Keratinocyte (primary cell): ENCODE measurements around the gene PPIC. TPM values are rescaled to one million over a fixed set of nuclear protein-coding genes. Genes with fewer than 3 reads are reported as not detected.

Experiments
- DNase-seq: peaks from one replicate; pipeline ENCODE4 v3.0.0-alpha.2; 2011; ENCODE audit warnings: low read depth, missing footprints, low spot score
- FAIRE-seq: peaks from 2 replicates; lab custom pipeline; 2011; peaks lifted over from hg19 to GRCh38; lab: Jason Lieb, UNC
- H2AFZ ChIP-seq: 2 replicates; pipeline ENCODE4 v1.6.0; 2012; ENCODE audit warnings: low read length, control low read depth, inconsistent platforms; ENCODE audit not compliant: control insufficient read depth
- H3K27ac ChIP-seq: 2 replicates; pipeline ENCODE4 v1.5.1; 2011; ENCODE audit warnings: low read length; ENCODE audit not compliant: control insufficient read depth, insufficient read depth
- H3K27me3 ChIP-seq: 3 replicates; pipeline ENCODE4 v1.6.0; 2011; ENCODE audit warnings: low read length; ENCODE audit not compliant: control insufficient read depth, insufficient read depth; ENCODE audit errors: extremely low read depth
- H3K36me3 ChIP-seq, 2 experiments: 2 replicates in 1 of 2; 3 replicates in 1 of 2; pipeline ENCODE4 v1.5.1; 2011; ENCODE audit warnings: low read length in 2 of 2, mild to moderate bottlenecking in 1 of 2; ENCODE audit not compliant: control insufficient read depth in 2 of 2, insufficient read depth in 2 of 2; ENCODE audit errors: extremely low read depth in 1 of 2
- H3K4me1 ChIP-seq: 3 replicates; pipeline ENCODE4 v1.5.1; 2011; ENCODE audit warnings: low read length; ENCODE audit not compliant: control insufficient read depth, insufficient read depth; ENCODE audit errors: extremely low read depth
- H3K4me2 ChIP-seq: 3 replicates; pipeline ENCODE4 v1.6.0; 2011; ENCODE audit warnings: low read depth, low read length; ENCODE audit not compliant: control insufficient read depth, insufficient read depth; ENCODE audit errors: extremely low read depth
- H3K4me3 ChIP-seq, 3 experiments: fragments of 200-600 bp in 1 of 3; sonication (generic) in 1 of 3; 2 replicates in 2 of 3; 3 replicates in 1 of 3; pipeline ENCODE4 v1.5.1; 2011 to 2016; ENCODE audit warnings: low read length in 3 of 3, mild to moderate bottlenecking in 3 of 3, control low read depth in 2 of 3, inconsistent platforms in 1 of 3, low read depth in 1 of 3, mixed read lengths in 1 of 3, mixed run types in 1 of 3, moderate library complexity in 1 of 3; ENCODE audit not compliant: control insufficient read depth in 2 of 3, insufficient read depth in 2 of 3; ENCODE audit errors: extremely low read depth in 1 of 3
- H3K79me2 ChIP-seq: 2 replicates; pipeline ENCODE4 v1.6.0; 2012; ENCODE audit warnings: low read length; ENCODE audit not compliant: control insufficient read depth, insufficient read depth
- H3K9ac ChIP-seq: 3 replicates; pipeline ENCODE4 v1.6.0; 2011; ENCODE audit warnings: low read length; ENCODE audit not compliant: control insufficient read depth, insufficient read depth; ENCODE audit errors: extremely low read depth
- H3K9me1 ChIP-seq: 3 replicates; pipeline ENCODE4 v1.6.0; 2011; ENCODE audit warnings: low read length; ENCODE audit not compliant: control insufficient read depth, insufficient read depth; ENCODE audit errors: extremely low read depth
- H3K9me3 ChIP-seq: 2 replicates; pipeline ENCODE4 v1.5.1; 2012; ENCODE audit warnings: low read depth, low read length; ENCODE audit not compliant: control insufficient read depth
- H4K20me1 ChIP-seq: 3 replicates; pipeline ENCODE4 v1.6.0; 2011; ENCODE audit warnings: low read length; ENCODE audit not compliant: control insufficient read depth, insufficient read depth; ENCODE audit errors: extremely low read depth
- CTCF ChIP-seq, 3 experiments: IDR thresholded peaks in 1 of 3; conservative IDR thresholded peaks in 1 of 3; optimal IDR thresholded peaks in 1 of 3; 2 replicates in 2 of 3; 3 replicates in 1 of 3; pipeline versions ENCODE3 to v1.5.1; 2011; ENCODE audit warnings: low read length in 3 of 3, mild to moderate bottlenecking in 3 of 3, moderate library complexity in 2 of 3, control low read depth in 1 of 3, inconsistent platforms in 1 of 3; ENCODE audit not compliant: insufficient read depth in 2 of 3; ENCODE audit errors: extremely low read depth in 1 of 3
- EZH2 ChIP-seq: IDR thresholded peaks from one replicate; pipeline ENCODE4 v1.6.1; 2012; ENCODE audit warnings: inconsistent platforms, mild to moderate bottlenecking, low read length, moderate library complexity
- dilution Hi-C: fragments of 300-500 bp; cut with MboI; formaldehyde crosslinking; loops from one replicate; pipeline ENCODE4 v1.7.0; 2020; ENCODE audit warnings: low sequenced_read_pairs; ENCODE audit not compliant: extremely low pct_ligation_motif_present
- polyA plus RNA-seq, 5 experiments: library from polyadenylated mRNA; depleted of rRNA in 3 of 5; stranded (reverse) in 3 of 5; stranded (forward) in 1 of 5; unstranded in 1 of 5; fragments of >200 nt; gene quantifications; 1 replicate in 1 of 5; 2 replicates in 3 of 5; 3 replicates in 1 of 5; pipeline versions ENCODE4 v1.2.1 to v1.2.3, GENCODE V29; 2011 to 2012; ENCODE audit warnings: missing spikeins in 2 of 5, low read depth in 1 of 5, low replicate concordance in 1 of 5

Gene PPIC
- polyA plus RNA-seq, 1 donor (not counting 4 experiments of a cell fraction or from before 2014, with no cell fraction given): 26.5 TPM

GRCh38 chr5:123012321-123012720 is 24.2 kb downstream of the PPIC start:
- no peaks in the 10 kb centered on the region for H4K20me1 ChIP-seq
- no peaks in the 10 kb centered on the region for H3K27me3 ChIP-seq
- H3K4me1 ChIP-seq: no peaks in the 10 kb centered on the region
- FAIRE-seq: no peak
- no peaks in the 10 kb centered on the region for H3K9me1 ChIP-seq
- H3K79me2 ChIP-seq: no peaks in the 10 kb centered on the region
- no peak overlapping the region for H3K4me2 ChIP-seq
- TF ChIP-seq EZH2 (no peak), CTCF (optimal IDR thresholded peaks at IDR 0.05 in 1 of 3, IDR thresholded peaks at IDR 0.05 in 1 of 3, conservative IDR thresholded peaks at IDR 0.05 in 1 of 3; ENCODE audit: extremely low read depth in 1 of 3, insufficient read depth in 2 of 3, low read length in 3 of 3) (no peak)
- peaks cover 0 to 5% of the 10 kb centered on the region in 2 experiments for H3K36me3 ChIP-seq
- no peak for DNase-seq
- H3K4me3 ChIP-seq: no peak overlapping the region
- no peaks in the 10 kb centered on the region for H3K9me3 ChIP-seq
- no peak overlapping the region for H3K9ac ChIP-seq
- dilution Hi-C loops: no loop called here
- no peak overlapping the region for H2AFZ ChIP-seq
- no peak overlapping the region for H3K27ac ChIP-seq

DNA sequence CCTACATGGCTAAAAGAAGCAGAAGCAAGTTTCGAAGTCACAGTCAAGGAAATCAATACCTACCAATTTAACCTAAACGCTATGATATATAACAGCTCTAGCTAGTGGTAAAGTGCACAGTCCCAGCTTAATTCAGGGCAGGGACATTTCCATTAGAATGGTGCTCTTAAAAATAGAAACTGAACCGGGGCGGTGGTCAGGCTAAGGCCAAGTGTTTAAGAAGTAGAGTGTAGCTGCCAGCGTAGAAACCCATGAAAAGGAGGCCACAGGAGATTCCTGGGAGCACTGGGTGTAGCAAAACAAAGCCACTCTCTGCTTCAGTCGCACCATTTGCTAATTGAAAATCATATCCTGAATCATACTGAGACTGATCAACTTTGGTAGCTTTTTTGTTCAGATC is 28.8 kb downstream of the PPIC start:
- no peak for FAIRE-seq
- no peak overlapping the region for H3K27ac ChIP-seq

More for the DNA sequence above, 28.8 kb downstream of the PPIC start:
- H3K4me2 ChIP-seq: no peak overlapping the region
- no peak overlapping the region for H2AFZ ChIP-seq
- no peak overlapping the region for H3K4me3 ChIP-seq
- no peaks in the 10 kb centered on the region for H3K9me1 ChIP-seq
- H3K4me1 ChIP-seq: no peaks in the 10 kb centered on the region
- DNase-seq: no peak
- dilution Hi-C loops: no loop called here
- H3K36me3 ChIP-seq: peaks cover 0 to 10% of the 10 kb centered on the region in 2 experiments
- TF ChIP-seq CTCF (optimal IDR thresholded peaks at IDR 0.05 in 1 of 3, IDR thresholded peaks at IDR 0.05 in 1 of 3, conservative IDR thresholded peaks at IDR 0.05 in 1 of 3; ENCODE audit: extremely low read depth in 1 of 3, insufficient read depth in 2 of 3, low read length in 3 of 3) (no peak), EZH2 (no peak)
- no peaks in the 10 kb centered on the region for H3K9me3 ChIP-seq
- no peak overlapping the region for H3K9ac ChIP-seq
- H3K79me2 ChIP-seq: no peaks in the 10 kb centered on the region
- no peaks in the 10 kb centered on the region for H3K27me3 ChIP-seq
- no peaks in the 10 kb centered on the region for H4K20me1 ChIP-seq
